A549 (cell line): ENCODE data around the gene ABTB1.

Source experiments
- CEBPB ChIP-seq, 2 experiments: fragments of >200 bp in 1 of 2; sonication (Bioruptor Twin) in 1 of 2; formaldehyde crosslinking in 1 of 2; IDR thresholded peaks; 2 replicates each; pipeline ENCODE4 v1.6.1; 2012 to 2016
- CHD2 ChIP-seq: fragments of 150-350 bp; IDR thresholded peaks from 2 replicates; pipeline ENCODE4 v1.6.1; 2014; ENCODE audit warnings: low read length; ENCODE audit not compliant: partially characterized antibody
- HMGXB4 ChIP-seq: fragments of 250-450 bp; sonication (Bioruptor Pico); IDR thresholded peaks from 2 replicates; pipeline ENCODE4 v1.5.0; 2021; ENCODE audit warnings: mild to moderate bottlenecking, moderate library complexity, borderline replicate concordance
- NFE2L2 ChIP-seq: fragments of 150-350 bp; conservative IDR thresholded peaks from 2 replicates; pipeline ENCODE4 v1.6.1; 2014; ENCODE audit warnings: low read length
- NPAS2 ChIP-seq: fragments of 250-450 bp; sonication (Bioruptor Pico); IDR thresholded peaks from 2 replicates; pipeline ENCODE4 v1.8.0; 2022; ENCODE audit warnings: mild to moderate bottlenecking, moderate library complexity, borderline replicate concordance
- POLR2A ChIP-seq: IDR thresholded peaks from 2 replicates; pipeline ENCODE4 v1.6.1; 2012; ENCODE audit warnings: mild to moderate bottlenecking, low read length
- REST ChIP-seq: fragments of 200-600 bp; sonication (generic); IDR thresholded peaks from 2 replicates; pipeline ENCODE4 v1.6.1; 2016; ENCODE audit warnings: antibody characterized with exemption, mild to moderate bottlenecking, moderate library complexity
- ZC3H11A ChIP-seq: fragments of 450-650 bp; IDR thresholded peaks from 2 replicates; pipeline ENCODE4 v1.6.1; 2014; ENCODE audit warnings: antibody characterized with exemption, mild to moderate bottlenecking
- ZNF302 ChIP-seq: fragments of 250-450 bp; sonication (Bioruptor Pico); IDR thresholded peaks from 2 replicates; pipeline ENCODE4 v1.9.0; 2021; ENCODE audit warnings: inconsistent platforms, mild to moderate bottlenecking, moderate library complexity
- TF ChIP-seq, protein P1 (sequence below): fragments of >200 bp; sonication (Bioruptor Twin); formaldehyde crosslinking; IDR thresholded peaks from 3 replicates; pipeline ENCODE4 v1.6.1; 2016
- TF ChIP-seq, protein P2 (sequence below): fragments of >200 bp; sonication (Bioruptor Twin); formaldehyde crosslinking; IDR thresholded peaks from 3 replicates; pipeline ENCODE4 v1.5.1; 2016
- TF ChIP-seq, protein P3 (sequence below): IDR thresholded peaks from 2 replicates; pipeline ENCODE4 v1.6.1; 2012

- no peak for TF ChIP-seq CEBPB (IDR thresholded peaks at IDR 0.05)
- no peak for TF ChIP-seq ZNF302 (CRISPR knock-in tag)
- TF ChIP-seq, protein P1, sequence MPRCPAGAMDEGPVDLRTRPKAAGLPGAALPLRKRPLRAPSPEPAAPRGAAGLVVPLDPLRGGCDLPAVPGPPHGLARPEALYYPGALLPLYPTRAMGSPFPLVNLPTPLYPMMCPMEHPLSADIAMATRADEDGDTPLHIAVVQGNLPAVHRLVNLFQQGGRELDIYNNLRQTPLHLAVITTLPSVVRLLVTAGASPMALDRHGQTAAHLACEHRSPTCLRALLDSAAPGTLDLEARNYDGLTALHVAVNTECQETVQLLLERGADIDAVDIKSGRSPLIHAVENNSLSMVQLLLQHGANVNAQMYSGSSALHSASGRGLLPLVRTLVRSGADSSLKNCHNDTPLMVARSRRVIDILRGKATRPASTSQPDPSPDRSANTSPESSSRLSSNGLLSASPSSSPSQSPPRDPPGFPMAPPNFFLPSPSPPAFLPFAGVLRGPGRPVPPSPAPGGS: no peak
- TF ChIP-seq POLR2A: no peak
- no peak for TF ChIP-seq CHD2
- TF ChIP-seq, protein P2, sequence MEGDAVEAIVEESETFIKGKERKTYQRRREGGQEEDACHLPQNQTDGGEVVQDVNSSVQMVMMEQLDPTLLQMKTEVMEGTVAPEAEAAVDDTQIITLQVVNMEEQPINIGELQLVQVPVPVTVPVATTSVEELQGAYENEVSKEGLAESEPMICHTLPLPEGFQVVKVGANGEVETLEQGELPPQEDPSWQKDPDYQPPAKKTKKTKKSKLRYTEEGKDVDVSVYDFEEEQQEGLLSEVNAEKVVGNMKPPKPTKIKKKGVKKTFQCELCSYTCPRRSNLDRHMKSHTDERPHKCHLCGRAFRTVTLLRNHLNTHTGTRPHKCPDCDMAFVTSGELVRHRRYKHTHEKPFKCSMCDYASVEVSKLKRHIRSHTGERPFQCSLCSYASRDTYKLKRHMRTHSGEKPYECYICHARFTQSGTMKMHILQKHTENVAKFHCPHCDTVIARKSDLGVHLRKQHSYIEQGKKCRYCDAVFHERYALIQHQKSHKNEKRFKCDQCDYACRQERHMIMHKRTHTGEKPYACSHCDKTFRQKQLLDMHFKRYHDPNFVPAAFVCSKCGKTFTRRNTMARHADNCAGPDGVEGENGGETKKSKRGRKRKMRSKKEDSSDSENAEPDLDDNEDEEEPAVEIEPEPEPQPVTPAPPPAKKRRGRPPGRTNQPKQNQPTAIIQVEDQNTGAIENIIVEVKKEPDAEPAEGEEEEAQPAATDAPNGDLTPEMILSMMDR: no peak
- no peak for TF ChIP-seq ZC3H11A
- no peak for TF ChIP-seq REST
- TF ChIP-seq, protein P3, sequence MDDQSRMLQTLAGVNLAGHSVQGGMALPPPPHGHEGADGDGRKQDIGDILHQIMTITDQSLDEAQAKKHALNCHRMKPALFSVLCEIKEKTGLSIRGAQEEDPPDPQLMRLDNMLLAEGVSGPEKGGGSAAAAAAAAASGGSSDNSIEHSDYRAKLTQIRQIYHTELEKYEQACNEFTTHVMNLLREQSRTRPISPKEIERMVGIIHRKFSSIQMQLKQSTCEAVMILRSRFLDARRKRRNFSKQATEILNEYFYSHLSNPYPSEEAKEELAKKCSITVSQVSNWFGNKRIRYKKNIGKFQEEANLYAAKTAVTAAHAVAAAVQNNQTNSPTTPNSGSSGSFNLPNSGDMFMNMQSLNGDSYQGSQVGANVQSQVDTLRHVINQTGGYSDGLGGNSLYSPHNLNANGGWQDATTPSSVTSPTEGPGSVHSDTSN: no peak
- TF ChIP-seq HMGXB4: no peak
- no peak for TF ChIP-seq NPAS2
- TF ChIP-seq NFE2L2: no peak
Measured at GRCh38 chr3:127688416-127689265, 15.9 kb downstream of the ABTB1 start.
